Measurements from ENCODE around the gene PASK. TPM values are rescaled to one million over a fixed set of nuclear protein-coding genes. Genes with fewer than 3 reads are reported as not detected.

The PASK gene
- total RNA-seq, 1 experiment from 2014 or later = 45.8 TPM

DNA sequence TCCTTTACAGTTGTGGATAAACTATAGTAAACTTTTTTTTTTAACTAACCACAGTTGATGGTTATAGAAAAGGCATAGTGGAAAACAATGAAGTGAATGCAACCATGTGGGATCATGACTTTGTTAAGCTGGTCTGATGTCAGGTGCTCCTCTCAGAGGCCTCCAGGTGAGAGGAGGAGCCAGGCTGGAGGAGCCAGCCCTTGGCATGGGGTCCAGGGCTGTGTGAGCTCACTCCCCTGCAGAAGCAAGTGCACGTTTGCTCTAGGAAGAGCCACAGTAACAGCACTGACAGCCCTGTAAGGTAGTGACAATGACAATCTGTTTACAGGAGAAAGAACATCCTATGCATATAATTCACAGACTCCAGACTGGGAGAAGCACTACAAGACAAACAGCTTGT is 6.7 kb upstream of the PASK start:
- no peak overlapping the region for H3K4me3 ChIP-seq (replicated peaks in 1 of 2; ENCODE audit: low read depth in 1 of 2, low read length in 2 of 2)
- no peak overlapping the region for H3K27ac ChIP-seq (ENCODE audit: low read depth, low read length)
- no peak overlapping the region for H3K9ac ChIP-seq (ENCODE audit: low read length)
- peaks cover 0 to 8% of the 10 kb centered on the region in 2 experiments; a peak in 2 of 4 replicates for H3K36me3 ChIP-seq (ENCODE audit: control insufficient read depth in 1 of 2, insufficient read depth in 2 of 2, low read length in 2 of 2)
- intact Hi-C loops (cut with micrococcal nuclease) = no loop called here
- H3K27me3 ChIP-seq (ENCODE audit: insufficient read depth, low read length) = no peaks in the 10 kb centered on the region
- ChIA-PET RAD21 (ENCODE audit: low non-redundant PET in 1 of 2, low total read pairs in 2 of 2, uncharacterized antibody in 2 of 2, unreplicated experiment in 2 of 2) (no interaction called here), CTCF (no interaction called here), POLR2A (no interaction called here)
- no peak overlapping the region for H3K4me2 ChIP-seq (ENCODE audit: low read length)
- peaks cover 5% of the 10 kb centered on the region; the same call in 1 of the 2 replicates for H3K79me2 ChIP-seq (ENCODE audit: insufficient read depth, low read length)
- DNase-seq (ENCODE audit: low read depth, low spot score) (no peak), ATAC-seq (no peak)
- no TSS peak for BruUV-seq (replicated peaks)
- H3K9me2 ChIP-seq (ENCODE audit: insufficient read depth) = no peaks in the 10 kb centered on the region
- no peaks in the 10 kb centered on the region for H3K9me3 ChIP-seq (ENCODE audit: control insufficient read depth in 1 of 2, insufficient read depth in 1 of 2, low read depth in 1 of 2, low read length in 2 of 2)
- H4K20me1 ChIP-seq (ENCODE audit: insufficient read depth) = no peaks in the 10 kb centered on the region
- no peak overlapping the region for H2AFZ ChIP-seq (ENCODE audit: low read depth, low read length, poor library complexity, severe bottlenecking)
- H3K4me1 ChIP-seq (ENCODE audit: control insufficient read depth in 1 of 2, insufficient read depth in 2 of 2, low read length in 2 of 2) = peaks cover 5 to 6% of the 10 kb centered on the region in 2 experiments; a peak in 2 of 4 replicates
- TF ChIP-seq ATF3 (IDR thresholded peaks at IDR 0.05) = no peak
- TF ChIP-seq ELF1 (IDR thresholded peaks at IDR 0.05; ENCODE audit: borderline replicate concordance, low read depth) = no peak
- TF ChIP-seq, protein P1, sequence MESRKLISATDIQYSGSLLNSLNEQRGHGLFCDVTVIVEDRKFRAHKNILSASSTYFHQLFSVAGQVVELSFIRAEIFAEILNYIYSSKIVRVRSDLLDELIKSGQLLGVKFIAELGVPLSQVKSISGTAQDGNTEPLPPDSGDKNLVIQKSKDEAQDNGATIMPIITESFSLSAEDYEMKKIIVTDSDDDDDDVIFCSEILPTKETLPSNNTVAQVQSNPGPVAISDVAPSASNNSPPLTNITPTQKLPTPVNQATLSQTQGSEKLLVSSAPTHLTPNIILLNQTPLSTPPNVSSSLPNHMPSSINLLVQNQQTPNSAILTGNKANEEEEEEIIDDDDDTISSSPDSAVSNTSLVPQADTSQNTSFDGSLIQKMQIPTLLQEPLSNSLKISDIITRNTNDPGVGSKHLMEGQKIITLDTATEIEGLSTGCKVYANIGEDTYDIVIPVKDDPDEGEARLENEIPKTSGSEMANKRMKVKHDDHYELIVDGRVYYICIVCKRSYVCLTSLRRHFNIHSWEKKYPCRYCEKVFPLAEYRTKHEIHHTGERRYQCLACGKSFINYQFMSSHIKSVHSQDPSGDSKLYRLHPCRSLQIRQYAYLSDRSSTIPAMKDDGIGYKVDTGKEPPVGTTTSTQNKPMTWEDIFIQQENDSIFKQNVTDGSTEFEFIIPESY (IDR thresholded peaks at IDR 0.05; ENCODE audit: extremely low read depth, insufficient replicate concordance, low read length) = no peak
- no peak for TF ChIP-seq YY1 (IDR thresholded peaks at IDR 0.05; ENCODE audit: extremely low read depth, insufficient replicate concordance, low read depth, low read length)
- TF ChIP-seq REST (IDR thresholded peaks at IDR 0.05; ENCODE audit: low read depth) = no peak
- TF ChIP-seq, protein P2, sequence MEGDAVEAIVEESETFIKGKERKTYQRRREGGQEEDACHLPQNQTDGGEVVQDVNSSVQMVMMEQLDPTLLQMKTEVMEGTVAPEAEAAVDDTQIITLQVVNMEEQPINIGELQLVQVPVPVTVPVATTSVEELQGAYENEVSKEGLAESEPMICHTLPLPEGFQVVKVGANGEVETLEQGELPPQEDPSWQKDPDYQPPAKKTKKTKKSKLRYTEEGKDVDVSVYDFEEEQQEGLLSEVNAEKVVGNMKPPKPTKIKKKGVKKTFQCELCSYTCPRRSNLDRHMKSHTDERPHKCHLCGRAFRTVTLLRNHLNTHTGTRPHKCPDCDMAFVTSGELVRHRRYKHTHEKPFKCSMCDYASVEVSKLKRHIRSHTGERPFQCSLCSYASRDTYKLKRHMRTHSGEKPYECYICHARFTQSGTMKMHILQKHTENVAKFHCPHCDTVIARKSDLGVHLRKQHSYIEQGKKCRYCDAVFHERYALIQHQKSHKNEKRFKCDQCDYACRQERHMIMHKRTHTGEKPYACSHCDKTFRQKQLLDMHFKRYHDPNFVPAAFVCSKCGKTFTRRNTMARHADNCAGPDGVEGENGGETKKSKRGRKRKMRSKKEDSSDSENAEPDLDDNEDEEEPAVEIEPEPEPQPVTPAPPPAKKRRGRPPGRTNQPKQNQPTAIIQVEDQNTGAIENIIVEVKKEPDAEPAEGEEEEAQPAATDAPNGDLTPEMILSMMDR (IDR thresholded peaks at IDR 0.05 in 2 of 3, conservative IDR thresholded peaks at IDR 0.05 in 1 of 3; ENCODE audit: borderline replicate concordance in 1 of 3, insufficient read depth in 1 of 3, low read depth in 2 of 3, low read length in 2 of 3) = no peak
- TF ChIP-seq CBX3 (IDR thresholded peaks at IDR 0.05; ENCODE audit: low read depth) = no peak
- TF ChIP-seq SP1 (IDR thresholded peaks at IDR 0.05; ENCODE audit: low read depth) = no peak
- TF ChIP-seq CEBPB (IDR thresholded peaks at IDR 0.05; ENCODE audit: low read depth) = no peak
- no peak for TF ChIP-seq SIN3A (IDR thresholded peaks at IDR 0.05; ENCODE audit: low read depth)
- TF ChIP-seq POLR2A (IDR thresholded peaks at IDR 0.05; ENCODE audit: borderline replicate concordance, extremely low read depth, insufficient read depth, insufficient read length) = no peak
- no peak for TF ChIP-seq EZH2 (IDR thresholded peaks at IDR 0.05)
- TF ChIP-seq FOSL1 (IDR thresholded peaks at IDR 0.05; ENCODE audit: low read depth) = no peak

Data from HCT116 (cell line).